Ishikawa (cell line): Measurements from ENCODE around the gene AFF4.

ENCODE experiments used
- CEBPB ChIP-seq: IDR thresholded peaks from 2 replicates; pipeline ENCODE4 v1.6.1; 2012
- RAD21 ChIP-seq: IDR thresholded peaks from 2 replicates; pipeline ENCODE4 v1.6.1; 2012; ENCODE audit warnings: low read depth
- TAF1 ChIP-seq: IDR thresholded peaks from 2 replicates; pipeline ENCODE4 v1.6.1; 2012; ENCODE audit warnings: low read depth, mild to moderate bottlenecking
- TEAD4 ChIP-seq: IDR thresholded peaks from 2 replicates; pipeline ENCODE4 v1.6.1; 2012
- YY1 ChIP-seq: IDR thresholded peaks from 2 replicates; pipeline ENCODE4 v1.6.1; 2012; ENCODE audit warnings: low read depth
- TF ChIP-seq, protein P1 (sequence below): IDR thresholded peaks from 2 replicates; pipeline ENCODE4 v1.6.1; 2012; ENCODE audit warnings: low read depth, mild to moderate bottlenecking
- TF ChIP-seq, protein P2 (sequence below): IDR thresholded peaks from 2 replicates; pipeline ENCODE4 v1.6.1; 2012

DNA sequence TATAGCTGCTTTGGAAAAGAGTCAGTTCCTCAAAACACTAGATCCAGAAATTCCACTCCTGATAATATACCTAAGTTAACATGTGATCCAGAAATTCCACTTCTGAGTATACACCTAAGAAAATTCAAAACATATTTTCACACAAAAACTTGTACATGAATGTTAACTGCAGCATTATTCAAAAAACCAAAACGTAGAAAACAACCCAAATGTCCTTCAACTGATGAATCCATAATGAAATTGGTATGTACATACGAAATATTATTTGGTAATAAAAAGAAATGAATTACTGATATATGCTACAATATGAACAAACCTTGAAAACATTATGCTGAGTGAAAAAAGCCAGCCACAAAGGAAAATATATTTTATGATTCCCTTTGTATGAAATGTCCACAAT lies 16.5 kb upstream of the AFF4 start:
- TF ChIP-seq RAD21, result no peak
- TF ChIP-seq, protein P1, sequence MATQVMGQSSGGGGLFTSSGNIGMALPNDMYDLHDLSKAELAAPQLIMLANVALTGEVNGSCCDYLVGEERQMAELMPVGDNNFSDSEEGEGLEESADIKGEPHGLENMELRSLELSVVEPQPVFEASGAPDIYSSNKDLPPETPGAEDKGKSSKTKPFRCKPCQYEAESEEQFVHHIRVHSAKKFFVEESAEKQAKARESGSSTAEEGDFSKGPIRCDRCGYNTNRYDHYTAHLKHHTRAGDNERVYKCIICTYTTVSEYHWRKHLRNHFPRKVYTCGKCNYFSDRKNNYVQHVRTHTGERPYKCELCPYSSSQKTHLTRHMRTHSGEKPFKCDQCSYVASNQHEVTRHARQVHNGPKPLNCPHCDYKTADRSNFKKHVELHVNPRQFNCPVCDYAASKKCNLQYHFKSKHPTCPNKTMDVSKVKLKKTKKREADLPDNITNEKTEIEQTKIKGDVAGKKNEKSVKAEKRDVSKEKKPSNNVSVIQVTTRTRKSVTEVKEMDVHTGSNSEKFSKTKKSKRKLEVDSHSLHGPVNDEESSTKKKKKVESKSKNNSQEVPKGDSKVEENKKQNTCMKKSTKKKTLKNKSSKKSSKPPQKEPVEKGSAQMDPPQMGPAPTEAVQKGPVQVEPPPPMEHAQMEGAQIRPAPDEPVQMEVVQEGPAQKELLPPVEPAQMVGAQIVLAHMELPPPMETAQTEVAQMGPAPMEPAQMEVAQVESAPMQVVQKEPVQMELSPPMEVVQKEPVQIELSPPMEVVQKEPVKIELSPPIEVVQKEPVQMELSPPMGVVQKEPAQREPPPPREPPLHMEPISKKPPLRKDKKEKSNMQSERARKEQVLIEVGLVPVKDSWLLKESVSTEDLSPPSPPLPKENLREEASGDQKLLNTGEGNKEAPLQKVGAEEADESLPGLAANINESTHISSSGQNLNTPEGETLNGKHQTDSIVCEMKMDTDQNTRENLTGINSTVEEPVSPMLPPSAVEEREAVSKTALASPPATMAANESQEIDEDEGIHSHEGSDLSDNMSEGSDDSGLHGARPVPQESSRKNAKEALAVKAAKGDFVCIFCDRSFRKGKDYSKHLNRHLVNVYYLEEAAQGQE, result no peak
- no peak for TF ChIP-seq TAF1
- TF ChIP-seq CEBPB, result no peak
- TF ChIP-seq, protein P2, sequence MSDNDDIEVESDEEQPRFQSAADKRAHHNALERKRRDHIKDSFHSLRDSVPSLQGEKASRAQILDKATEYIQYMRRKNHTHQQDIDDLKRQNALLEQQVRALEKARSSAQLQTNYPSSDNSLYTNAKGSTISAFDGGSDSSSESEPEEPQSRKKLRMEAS, result no peak
- TF ChIP-seq TEAD4, result no peak
- no peak for TF ChIP-seq YY1
